SK-N-SH treated with all-trans-retinoic acid at 6 μM for 48 hours (cell line): ENCODE results near the gene C2CD5.

Source experiments
- ARNTL ChIP-seq: fragments of 450-650 bp; formaldehyde crosslinking; IDR thresholded peaks from 2 replicates; pipeline ENCODE4 v1.5.0; 2020; ENCODE audit warnings: low read depth, mild to moderate bottlenecking, moderate library complexity, borderline replicate concordance
- PPARA ChIP-seq: fragments of 250-450 bp; sonication (Bioruptor Pico); IDR thresholded peaks from 2 replicates; pipeline ENCODE4 v1.5.0; 2020; ENCODE audit warnings: mild to moderate bottlenecking, borderline replicate concordance
- RARB ChIP-seq: fragments of 250-450 bp; sonication (Bioruptor Pico); IDR thresholded peaks from 2 replicates; pipeline ENCODE4 v1.8.0; 2021; ENCODE audit warnings: mild to moderate bottlenecking, moderate library complexity
- SNAI2 ChIP-seq: fragments of 250-450 bp; sonication (Bioruptor Pico); IDR thresholded peaks from 2 replicates; pipeline ENCODE4 v1.5.0; 2020; ENCODE audit warnings: mild to moderate bottlenecking, moderate library complexity
- TCF4 ChIP-seq: fragments of 250-450 bp; sonication (Bioruptor Pico); IDR thresholded peaks from 2 replicates; pipeline ENCODE4 v1.8.0; 2021; ENCODE audit warnings: mild to moderate bottlenecking, moderate library complexity, borderline replicate concordance
- ZNF565 ChIP-seq: fragments of 450-650 bp; formaldehyde crosslinking; conservative IDR thresholded peaks from 2 replicates; pipeline ENCODE4 v1.5.0; 2020; ENCODE audit warnings: low read depth, mild to moderate bottlenecking, moderate library complexity
- ZNF8 ChIP-seq: fragments of 450-650 bp; formaldehyde crosslinking; IDR thresholded peaks from 2 replicates; pipeline ENCODE4 v1.5.0; 2020; ENCODE audit warnings: mild to moderate bottlenecking, moderate library complexity
- TF ChIP-seq, protein P1 (sequence below): fragments of 250-450 bp; sonication (Bioruptor Pico); IDR thresholded peaks from 2 replicates; pipeline ENCODE4 v1.5.0; 2020; ENCODE audit warnings: mild to moderate bottlenecking, moderate library complexity

DNA sequence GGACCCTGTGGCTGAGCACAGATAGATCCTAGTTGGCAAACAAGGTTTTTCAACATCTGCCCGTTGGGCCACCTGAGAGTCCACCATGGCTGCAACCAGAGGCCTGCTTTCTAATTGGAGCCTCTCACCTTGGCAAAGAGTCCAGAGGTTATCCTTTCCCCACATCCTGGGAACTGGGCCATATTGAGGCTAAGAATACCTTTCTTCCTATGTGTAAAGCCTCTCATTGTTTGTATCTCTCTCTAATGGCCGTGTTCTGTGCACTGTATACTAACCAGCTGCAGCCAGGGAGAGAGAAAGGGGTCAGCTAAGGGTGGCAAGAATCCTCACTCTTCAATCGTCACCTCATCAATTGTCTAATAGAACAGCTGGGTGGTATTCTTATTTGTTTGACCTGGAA is 130.8 kb downstream of the C2CD5 start:
- TF ChIP-seq TCF4 (CRISPR knock-in tag) (no peak), ZNF565 (no peak), RARB (no peak), ARNTL (no peak), SNAI2 (CRISPR knock-in tag) (no peak), ZNF8 (CRISPR knock-in tag) (no peak), PPARA (CRISPR knock-in tag) (no peak)
- TF ChIP-seq, protein P1, sequence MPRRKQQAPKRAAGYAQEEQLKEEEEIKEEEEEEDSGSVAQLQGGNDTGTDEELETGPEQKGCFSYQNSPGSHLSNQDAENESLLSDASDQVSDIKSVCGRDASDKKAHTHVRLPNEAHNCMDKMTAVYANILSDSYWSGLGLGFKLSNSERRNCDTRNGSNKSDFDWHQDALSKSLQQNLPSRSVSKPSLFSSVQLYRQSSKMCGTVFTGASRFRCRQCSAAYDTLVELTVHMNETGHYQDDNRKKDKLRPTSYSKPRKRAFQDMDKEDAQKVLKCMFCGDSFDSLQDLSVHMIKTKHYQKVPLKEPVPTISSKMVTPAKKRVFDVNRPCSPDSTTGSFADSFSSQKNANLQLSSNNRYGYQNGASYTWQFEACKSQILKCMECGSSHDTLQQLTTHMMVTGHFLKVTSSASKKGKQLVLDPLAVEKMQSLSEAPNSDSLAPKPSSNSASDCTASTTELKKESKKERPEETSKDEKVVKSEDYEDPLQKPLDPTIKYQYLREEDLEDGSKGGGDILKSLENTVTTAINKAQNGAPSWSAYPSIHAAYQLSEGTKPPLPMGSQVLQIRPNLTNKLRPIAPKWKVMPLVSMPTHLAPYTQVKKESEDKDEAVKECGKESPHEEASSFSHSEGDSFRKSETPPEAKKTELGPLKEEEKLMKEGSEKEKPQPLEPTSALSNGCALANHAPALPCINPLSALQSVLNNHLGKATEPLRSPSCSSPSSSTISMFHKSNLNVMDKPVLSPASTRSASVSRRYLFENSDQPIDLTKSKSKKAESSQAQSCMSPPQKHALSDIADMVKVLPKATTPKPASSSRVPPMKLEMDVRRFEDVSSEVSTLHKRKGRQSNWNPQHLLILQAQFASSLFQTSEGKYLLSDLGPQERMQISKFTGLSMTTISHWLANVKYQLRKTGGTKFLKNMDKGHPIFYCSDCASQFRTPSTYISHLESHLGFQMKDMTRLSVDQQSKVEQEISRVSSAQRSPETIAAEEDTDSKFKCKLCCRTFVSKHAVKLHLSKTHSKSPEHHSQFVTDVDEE = no peak
